IPS-15b (cell line): Measurements from ENCODE around the gene MDK.
A peak's percentile ranks its signal among the peaks of the same experiment; 100 is the strongest.

Source experiments
- H3K27me3 ChIP-seq: one replicate; pipeline ENCODE4 v1.6.1; 2013; ENCODE audit warnings: low read length; ENCODE audit not compliant: control insufficient read depth, insufficient read depth
- H3K36me3 ChIP-seq: one replicate; pipeline ENCODE4 v1.6.1; 2013; ENCODE audit warnings: low read length; ENCODE audit not compliant: control insufficient read depth, insufficient read depth
- H3K4me1 ChIP-seq: one replicate; pipeline ENCODE4 v1.6.1; 2013; ENCODE audit warnings: mild to moderate bottlenecking, low read length; ENCODE audit not compliant: control insufficient read depth, insufficient read depth
- H3K4me3 ChIP-seq: one replicate; pipeline ENCODE4 v1.5.1; 2013; ENCODE audit warnings: low read depth, low read length
- H3K9ac ChIP-seq: one replicate; pipeline ENCODE4 v1.6.1; 2013; ENCODE audit warnings: low read depth, mild to moderate bottlenecking, low read length
- H3K9me3 ChIP-seq: one replicate; pipeline ENCODE4 v1.6.1; 2013; ENCODE audit warnings: mild to moderate bottlenecking, low read length; ENCODE audit not compliant: control insufficient read depth, insufficient read depth

MDK gene

GRCh38 chr11:46381819-46382645 is 563 bp downstream of the MDK start:
- no peaks in the 10 kb centered on the region for H3K9me3 ChIP-seq
- peak overlapping the region; percentile 80 for H3K4me3 ChIP-seq
- H3K9ac ChIP-seq: peak overlapping the region; percentile 91

DNA sequence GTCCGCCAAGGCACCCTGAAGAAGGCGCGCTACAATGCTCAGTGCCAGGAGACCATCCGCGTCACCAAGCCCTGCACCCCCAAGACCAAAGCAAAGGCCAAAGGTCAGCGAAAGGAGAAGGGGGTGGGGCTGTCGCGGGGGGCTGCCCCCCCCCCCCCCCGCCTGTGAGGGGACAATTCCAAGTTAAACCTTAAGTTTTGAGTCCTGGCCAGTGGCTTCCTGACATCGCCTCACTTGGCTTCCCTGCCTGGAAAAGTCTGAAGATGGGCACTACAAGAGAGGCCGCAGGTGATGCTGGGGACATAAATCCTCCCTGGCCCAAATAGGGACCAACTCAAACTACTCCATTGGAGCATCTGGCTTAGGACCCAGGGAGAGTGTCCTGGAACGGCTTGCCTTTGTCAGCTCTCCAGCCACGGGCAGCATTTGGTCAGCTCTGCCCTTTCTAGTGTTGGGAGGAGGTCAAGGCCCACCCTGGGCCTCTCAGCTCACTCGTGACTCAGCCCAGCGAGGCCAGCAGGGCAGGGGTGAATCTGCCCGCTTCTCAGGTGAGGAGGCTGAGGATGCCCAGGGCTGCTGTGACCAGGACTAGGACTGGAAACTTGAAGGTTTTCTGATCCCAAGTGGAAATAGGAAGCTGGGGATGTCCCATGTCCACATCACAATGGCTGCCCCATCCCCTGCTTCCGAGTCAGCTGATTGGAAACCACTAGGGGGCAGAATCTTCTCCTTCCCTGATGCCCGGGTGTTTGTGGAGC is 1.4 kb downstream of the MDK start:
- no peaks in the 10 kb centered on the region for H3K9me3 ChIP-seq
- no peak overlapping the region for H3K9ac ChIP-seq
- H3K4me1 ChIP-seq: peaks cover 9% of the 10 kb centered on the region
- H3K27me3 ChIP-seq: peaks cover 17% of the 10 kb centered on the region
- peak overlapping the region; percentile 80 for H3K4me3 ChIP-seq
- peaks cover 17% of the 10 kb centered on the region for H3K36me3 ChIP-seq

More at GRCh38 chr11:46381819-46382645, 563 bp downstream of the MDK start:
- H3K4me1 ChIP-seq: peaks cover 9% of the 10 kb centered on the region
- H3K27me3 ChIP-seq: peaks cover 9% of the 10 kb centered on the region
- H3K36me3 ChIP-seq: peaks cover 20% of the 10 kb centered on the region

DNA sequence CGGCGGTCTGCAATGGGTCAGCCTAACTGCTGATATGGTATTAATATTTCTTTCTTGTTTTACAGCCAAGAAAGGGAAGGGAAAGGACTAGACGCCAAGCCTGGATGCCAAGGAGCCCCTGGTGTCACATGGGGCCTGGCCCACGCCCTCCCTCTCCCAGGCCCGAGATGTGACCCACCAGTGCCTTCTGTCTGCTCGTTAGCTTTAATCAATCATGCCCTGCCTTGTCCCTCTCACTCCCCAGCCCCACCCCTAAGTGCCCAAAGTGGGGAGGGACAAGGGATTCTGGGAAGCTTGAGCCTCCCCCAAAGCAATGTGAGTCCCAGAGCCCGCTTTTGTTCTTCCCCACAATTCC is 1.9 kb downstream of the MDK start:
- Histone ChIP-seq H3K27me3 (peaks cover 22% of the 10 kb centered on the region), H3K9ac (no peak overlapping the region), H3K36me3 (peaks cover 12% of the 10 kb centered on the region), H3K4me3 (peak overlapping the region; percentile 80), H3K4me1 (peaks cover 13% of the 10 kb centered on the region), H3K9me3 (no peaks in the 10 kb centered on the region)

GRCh38 chr11:46383974-46384701 is 2.7 kb downstream of the MDK start:
- no peaks in the 10 kb centered on the region for H3K9me3 ChIP-seq
- H3K4me1 ChIP-seq: peaks cover 17% of the 10 kb centered on the region
- H3K4me3 ChIP-seq: no peak overlapping the region
- no peak overlapping the region for H3K9ac ChIP-seq
- H3K36me3 ChIP-seq: peaks cover 8% of the 10 kb centered on the region
- peaks cover 30% of the 10 kb centered on the region for H3K27me3 ChIP-seq

- peaks cover 8% of the 10 kb centered on the region for H3K36me3 ChIP-seq
- no peak overlapping the region for H3K9ac ChIP-seq
- H3K27me3 ChIP-seq: peaks cover 40% of the 10 kb centered on the region
- H3K9me3 ChIP-seq: no peaks in the 10 kb centered on the region
- H3K4me1 ChIP-seq: peaks cover 21% of the 10 kb centered on the region
- no peak overlapping the region for H3K4me3 ChIP-seq
Observed at GRCh38 chr11:46385169-46386004, 3.9 kb downstream of the MDK start.

DNA sequence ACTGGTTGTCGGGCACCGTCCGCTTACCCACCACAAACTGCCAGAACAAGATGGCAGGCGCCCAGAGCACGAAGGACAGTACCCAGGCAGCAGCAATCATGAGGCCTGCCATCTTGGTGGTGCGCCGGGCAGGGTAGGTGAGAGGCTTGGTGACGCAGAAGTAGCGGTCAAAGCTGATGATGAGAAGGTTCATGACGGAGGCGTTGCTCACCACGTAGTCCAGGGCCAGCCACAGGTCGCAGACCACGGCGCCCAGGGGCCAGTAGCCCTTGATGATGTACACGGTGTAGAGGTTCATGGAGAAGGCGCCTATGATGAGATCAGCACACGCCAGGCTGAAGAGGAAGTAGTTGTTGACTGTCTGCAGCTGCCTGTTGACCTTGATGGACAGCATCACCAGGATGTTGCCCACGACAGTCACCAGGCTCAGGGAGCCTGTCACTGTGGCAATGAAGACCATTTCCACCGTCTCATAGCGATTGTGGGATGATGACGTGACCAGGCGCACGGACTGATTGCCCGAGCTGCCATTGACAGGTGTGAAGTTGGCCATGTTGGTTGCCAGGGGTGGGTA is 4.6 kb downstream of the MDK start:
- H3K9me3 ChIP-seq: no peaks in the 10 kb centered on the region

DNA sequence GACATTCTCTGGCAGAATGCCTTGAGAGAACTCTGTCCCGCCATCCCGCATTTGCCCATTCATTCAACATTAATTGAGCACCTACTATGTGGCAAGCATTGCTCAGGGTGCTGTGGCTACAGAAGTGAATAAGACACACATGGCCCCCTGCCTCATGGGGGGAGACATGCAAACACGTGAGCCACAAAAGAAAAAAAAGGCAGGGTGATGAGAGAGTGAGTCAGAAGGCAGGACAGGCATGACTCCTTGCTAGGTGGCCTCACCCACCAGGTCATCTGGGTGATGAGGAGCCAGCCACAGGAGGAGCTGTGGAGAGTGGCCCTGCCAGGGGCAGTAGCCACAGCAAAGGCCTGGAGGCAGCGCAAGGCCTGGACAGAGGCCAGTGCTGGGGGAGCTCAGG is 5.2 kb downstream of the MDK start:
- Histone ChIP-seq H3K4me1 (peaks cover 21% of the 10 kb centered on the region), H3K36me3 (peaks cover 8% of the 10 kb centered on the region), H3K4me3 (no peak overlapping the region), H3K9ac (no peak overlapping the region), H3K27me3 (peaks cover 47% of the 10 kb centered on the region), H3K9me3 (no peaks in the 10 kb centered on the region)

More for the DNA sequence above, 4.6 kb downstream of the MDK start:
- Histone ChIP-seq H3K9ac (no peak overlapping the region), H3K36me3 (peaks cover 8% of the 10 kb centered on the region), H3K4me3 (no peak overlapping the region), H3K27me3 (peaks cover 46% of the 10 kb centered on the region), H3K4me1 (peaks cover 21% of the 10 kb centered on the region)

- Histone ChIP-seq H3K9me3 (no peaks in the 10 kb centered on the region), H3K4me1 (peaks cover 21% of the 10 kb centered on the region), H3K36me3 (peaks cover 8% of the 10 kb centered on the region), H3K27me3 (peaks cover 47% of the 10 kb centered on the region), H3K9ac (no peak overlapping the region), H3K4me3 (no peak overlapping the region)
Observed at GRCh38 chr11:46387456-46387855, 6.0 kb downstream of the MDK start.

DNA sequence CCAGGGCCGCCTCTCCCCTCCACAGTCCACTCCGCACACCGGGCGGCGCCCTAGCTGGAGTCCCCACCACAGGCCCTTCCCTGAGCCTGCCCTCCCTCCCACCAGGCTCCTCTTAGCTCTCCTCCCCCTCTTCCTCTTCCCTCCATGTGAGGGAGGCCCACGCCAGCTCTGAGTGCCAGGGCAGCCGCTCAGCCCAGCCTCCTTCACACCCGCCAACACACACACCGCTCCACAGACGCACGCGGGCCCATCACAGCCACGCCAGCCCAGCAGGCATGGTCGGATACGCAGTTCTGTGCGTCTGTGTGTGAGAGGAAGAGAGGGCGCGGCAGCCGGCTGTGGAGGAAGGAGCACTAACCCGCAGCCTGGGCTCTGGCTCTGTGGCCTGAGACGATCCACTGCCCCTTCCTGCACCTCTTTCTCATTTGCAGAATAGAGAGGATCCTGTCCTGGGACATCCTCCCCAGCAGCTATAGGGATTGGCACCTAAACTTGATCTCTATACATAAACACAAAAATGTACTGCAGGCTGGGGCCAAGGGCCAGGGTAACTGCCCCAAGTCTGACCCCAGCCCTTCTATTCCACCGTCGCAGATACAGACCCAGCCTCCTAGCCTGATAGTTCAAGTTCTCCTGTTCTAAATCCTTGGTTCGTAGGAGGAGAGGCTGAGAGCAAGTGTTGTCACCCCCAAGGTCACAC is 6.6 kb downstream of the MDK start:
- peaks cover 48% of the 10 kb centered on the region for H3K27me3 ChIP-seq
- no peaks in the 10 kb centered on the region for H3K9me3 ChIP-seq
- H3K4me3 ChIP-seq: peak overlapping the region; percentile 18
- H3K4me1 ChIP-seq: peaks cover 17% of the 10 kb centered on the region
- peaks cover 6% of the 10 kb centered on the region for H3K36me3 ChIP-seq
- H3K9ac ChIP-seq: no peak overlapping the region

GRCh38 chr11:46388619-46389449 is 7.4 kb downstream of the MDK start:
- Histone ChIP-seq H3K4me1 (peaks cover 18% of the 10 kb centered on the region), H3K27me3 (peaks cover 51% of the 10 kb centered on the region), H3K9me3 (no peaks in the 10 kb centered on the region), H3K4me3 (peak overlapping the region; percentile 36), H3K36me3 (peaks cover 3% of the 10 kb centered on the region), H3K9ac (no peak overlapping the region)
